ENCODE measurements around the gene SHPK.
"Not testable (repeated sequence)": the region's sequence is repeated elsewhere in the genome, so short reads cannot be mapped to it uniquely, and the experiment has no call there.

SHPK gene

GRCh38 chr17:3590231-3590630, 45.8 kb downstream of the SHPK start:
- H3K27me3 Mint-ChIP-seq: no peaks in the 10 kb centered on the region
- H3K27ac Mint-ChIP-seq: no peak overlapping the region
- no peaks in the 10 kb centered on the region for H3K9me3 Mint-ChIP-seq
- H3K4me3 Mint-ChIP-seq: no peak overlapping the region
- H3K4me1 Mint-ChIP-seq: no peaks in the 10 kb centered on the region
- DNase-seq (no peak), ATAC-seq (no peak)

GRCh38 chr17:3589784-3590183, 46.3 kb downstream of the SHPK start:
- ATAC-seq: no peak

DNA sequence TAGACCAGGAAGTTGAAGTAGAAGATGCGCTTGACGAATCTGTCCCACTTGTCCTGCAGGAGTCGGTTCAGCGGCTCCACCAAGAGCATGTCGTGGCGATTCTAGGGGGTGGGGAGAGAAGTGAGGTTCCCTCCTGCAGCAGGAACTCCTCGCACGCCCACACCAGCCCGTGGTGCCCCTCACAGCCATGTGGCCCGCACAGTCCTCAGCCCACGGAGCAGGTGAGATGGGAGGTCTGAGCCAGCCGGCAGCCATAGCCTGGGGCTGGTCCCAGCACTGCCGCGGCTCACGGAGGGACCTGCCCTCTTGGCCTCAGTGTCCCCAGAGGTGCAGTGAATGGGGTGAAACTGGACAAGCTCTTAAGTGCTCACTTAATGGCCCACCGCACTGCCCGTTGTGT, 50.2 kb downstream of the SHPK start:
- Mint-ChIP-seq H3K4me3 (no peak overlapping the region), H3K27me3 (no peaks in the 10 kb centered on the region), H3K27ac (no peak overlapping the region), H3K4me1 (no peaks in the 10 kb centered on the region), H3K9me3 (no peaks in the 10 kb centered on the region)
- DNase-seq: no peak
- no peak for ATAC-seq

More at GRCh38 chr17:3589784-3590183, 46.3 kb downstream of the SHPK start:
- peak overlapping the region in 1 of 2 donors; percentile 83 for H3K27ac Mint-ChIP-seq
- H3K4me1 Mint-ChIP-seq: no peaks in the 10 kb centered on the region
- DNase-seq: no peak
- no peaks in the 10 kb centered on the region for H3K9me3 Mint-ChIP-seq
- no peak overlapping the region for H3K4me3 Mint-ChIP-seq
- H3K27me3 Mint-ChIP-seq: no peaks in the 10 kb centered on the region

DNA sequence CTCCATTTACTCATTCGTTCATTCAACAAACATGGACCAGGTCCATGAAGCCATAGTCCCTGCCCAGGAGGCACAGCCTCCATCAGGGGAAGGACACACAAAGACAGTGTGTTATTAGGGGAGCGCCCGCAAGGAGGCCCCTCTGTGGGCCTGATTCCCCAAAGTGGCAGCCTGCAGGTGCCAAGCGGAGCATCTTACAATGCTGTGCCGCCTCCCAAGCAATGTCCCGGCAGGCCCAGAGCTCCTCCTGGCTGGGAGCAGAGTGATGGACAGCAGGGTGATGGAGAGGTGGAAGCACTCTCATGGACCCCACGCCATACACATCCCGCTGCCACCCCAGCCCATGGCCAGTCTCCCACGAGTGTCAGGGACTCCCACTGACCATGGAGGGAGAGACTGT, 52.6 kb downstream of the SHPK start:
- ATAC-seq (no peak), DNase-seq (no peak)
- H3K4me3 Mint-ChIP-seq: no peak overlapping the region
- no peak overlapping the region for H3K27ac Mint-ChIP-seq
- H3K4me1 Mint-ChIP-seq: no peaks in the 10 kb centered on the region
- H3K9me3 Mint-ChIP-seq: no peaks in the 10 kb centered on the region
- H3K27me3 Mint-ChIP-seq: no peaks in the 10 kb centered on the region

DNA sequence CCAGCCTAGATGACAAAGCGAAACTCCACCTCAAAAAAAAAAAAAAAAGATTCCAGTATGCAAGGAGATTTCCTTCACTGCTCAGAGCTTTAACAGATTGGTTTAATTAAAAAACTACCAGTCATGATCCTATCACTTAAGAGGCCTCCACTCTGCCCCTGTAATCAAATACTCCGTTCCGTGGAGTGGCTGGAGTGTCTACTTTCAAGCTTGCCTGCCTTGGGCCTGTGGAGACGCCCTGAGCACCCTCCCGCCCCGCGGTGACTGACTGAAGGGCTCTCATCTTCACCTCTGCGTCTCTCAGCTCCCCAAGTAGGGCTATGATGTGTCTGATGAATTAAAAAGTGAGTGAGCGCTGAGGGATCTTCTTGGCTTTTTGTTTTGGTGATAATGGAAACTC, 53.1 kb downstream of the SHPK start:
- Mint-ChIP-seq H3K4me3 (no peak overlapping the region), H3K27me3 (no peaks in the 10 kb centered on the region), H3K27ac (peak overlapping the region in 1 of 2 donors; percentile 34), H3K4me1 (no peaks in the 10 kb centered on the region), H3K9me3 (no peaks in the 10 kb centered on the region)
- DNase-seq (no peak), ATAC-seq (no peak)

DNA sequence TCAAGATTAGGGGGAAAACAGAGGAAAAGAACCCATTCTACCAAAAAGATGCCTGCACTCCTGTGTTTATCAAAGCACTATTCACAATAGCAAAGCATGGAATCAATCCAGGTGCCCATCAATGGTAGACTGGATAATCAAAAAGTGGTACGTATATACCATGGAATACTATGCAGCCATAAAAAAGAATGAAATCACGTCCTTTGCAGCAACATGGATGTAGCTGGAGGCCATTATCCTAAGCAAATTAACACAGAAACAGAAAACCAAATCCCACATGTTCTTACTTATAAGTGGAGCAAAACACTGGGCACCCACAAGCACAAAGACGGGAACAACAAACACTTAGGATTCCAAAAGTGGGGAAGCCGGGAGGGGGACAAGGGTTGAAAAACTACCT, 57.4 kb downstream of the SHPK start:
- ATAC-seq, DNase-seq, H3K9me3 Mint-ChIP-seq, H3K4me1 Mint-ChIP-seq, H3K27ac Mint-ChIP-seq, H3K4me3 Mint-ChIP-seq, H3K27me3 Mint-ChIP-seq: not testable (repeated sequence)

GRCh38 chr17:3576970-3577369, 59.1 kb downstream of the SHPK start:
- Mint-ChIP-seq H3K9me3 (no peaks in the 10 kb centered on the region), H3K27me3 (no peaks in the 10 kb centered on the region), H3K4me3 (no peak overlapping the region), H3K27ac (no peak overlapping the region), H3K4me1 (no peaks in the 10 kb centered on the region)
- DNase-seq (no peak), ATAC-seq (no peak)

GRCh38 chr17:3575511-3575910, 60.5 kb downstream of the SHPK start:
- H3K27ac Mint-ChIP-seq: no peak overlapping the region
- DNase-seq (no peak), ATAC-seq (no peak)
- no peaks in the 10 kb centered on the region for H3K27me3 Mint-ChIP-seq
- no peaks in the 10 kb centered on the region for H3K4me1 Mint-ChIP-seq
- H3K9me3 Mint-ChIP-seq: no peaks in the 10 kb centered on the region
- H3K4me3 Mint-ChIP-seq: no peak overlapping the region

DNA sequence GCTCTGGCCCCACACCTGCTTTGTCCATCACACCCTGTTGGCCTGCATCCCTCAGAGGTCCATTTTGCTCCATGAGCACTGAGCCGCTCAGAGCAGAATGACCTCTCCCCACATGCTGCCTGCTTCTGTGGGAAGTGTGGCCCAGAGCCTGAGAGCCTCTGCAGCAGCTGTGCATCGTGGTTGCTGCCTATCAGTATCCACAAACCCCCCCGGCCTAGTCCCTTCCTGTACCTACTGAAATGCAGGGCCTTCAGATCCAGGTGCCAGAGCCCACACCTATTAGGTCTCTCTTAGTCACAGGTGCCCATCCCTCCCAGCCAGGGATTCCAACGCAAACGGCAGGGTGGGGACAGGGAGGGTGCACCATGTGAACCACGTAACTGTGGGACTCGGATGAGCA, 61.8 kb downstream of the SHPK start:
- no peak for ATAC-seq
- no peaks in the 10 kb centered on the region for H3K4me1 Mint-ChIP-seq

GRCh38 chr17:3573246-3574100, 62.6 kb downstream of the SHPK start:
- H3K9me3 Mint-ChIP-seq: no peaks in the 10 kb centered on the region
- H3K27ac Mint-ChIP-seq: no peak overlapping the region
- H3K4me3 Mint-ChIP-seq: no peak overlapping the region
- no peak for DNase-seq
- H3K27me3 Mint-ChIP-seq: no peaks in the 10 kb centered on the region
- no peak for ATAC-seq
- no peaks in the 10 kb centered on the region for H3K4me1 Mint-ChIP-seq

More for the DNA sequence above, 61.8 kb downstream of the SHPK start:
- no peaks in the 10 kb centered on the region for H3K27me3 Mint-ChIP-seq
- DNase-seq: no peak
- no peak overlapping the region for H3K27ac Mint-ChIP-seq
- no peak overlapping the region for H3K4me3 Mint-ChIP-seq
- H3K9me3 Mint-ChIP-seq: no peaks in the 10 kb centered on the region

DNA sequence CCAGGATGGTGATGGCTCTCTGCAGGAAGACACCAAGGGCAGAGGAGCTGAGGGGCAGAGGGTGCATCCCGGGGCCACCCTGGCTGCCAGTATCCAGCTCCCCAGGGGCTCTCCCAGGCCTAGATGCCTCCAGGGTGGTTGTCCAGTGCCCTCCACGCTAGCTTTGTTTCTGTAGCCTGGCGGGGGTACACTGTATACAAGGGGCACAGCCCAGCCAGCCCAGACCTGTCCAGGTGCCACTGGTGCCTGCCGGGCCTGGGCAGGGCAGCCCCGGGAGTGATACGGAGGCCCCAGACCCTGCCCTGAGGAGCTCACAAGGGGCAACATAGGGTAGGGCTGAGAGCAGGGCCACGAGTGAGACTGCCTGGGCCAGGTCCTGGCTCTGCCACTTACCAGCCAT, 63.8 kb downstream of the SHPK start:
- no peak overlapping the region for H3K27ac Mint-ChIP-seq
- DNase-seq (no peak), ATAC-seq (no peak)
- no peaks in the 10 kb centered on the region for H3K4me1 Mint-ChIP-seq
- H3K27me3 Mint-ChIP-seq: no peaks in the 10 kb centered on the region
- H3K4me3 Mint-ChIP-seq: no peak overlapping the region
- H3K9me3 Mint-ChIP-seq: no peaks in the 10 kb centered on the region

DNA sequence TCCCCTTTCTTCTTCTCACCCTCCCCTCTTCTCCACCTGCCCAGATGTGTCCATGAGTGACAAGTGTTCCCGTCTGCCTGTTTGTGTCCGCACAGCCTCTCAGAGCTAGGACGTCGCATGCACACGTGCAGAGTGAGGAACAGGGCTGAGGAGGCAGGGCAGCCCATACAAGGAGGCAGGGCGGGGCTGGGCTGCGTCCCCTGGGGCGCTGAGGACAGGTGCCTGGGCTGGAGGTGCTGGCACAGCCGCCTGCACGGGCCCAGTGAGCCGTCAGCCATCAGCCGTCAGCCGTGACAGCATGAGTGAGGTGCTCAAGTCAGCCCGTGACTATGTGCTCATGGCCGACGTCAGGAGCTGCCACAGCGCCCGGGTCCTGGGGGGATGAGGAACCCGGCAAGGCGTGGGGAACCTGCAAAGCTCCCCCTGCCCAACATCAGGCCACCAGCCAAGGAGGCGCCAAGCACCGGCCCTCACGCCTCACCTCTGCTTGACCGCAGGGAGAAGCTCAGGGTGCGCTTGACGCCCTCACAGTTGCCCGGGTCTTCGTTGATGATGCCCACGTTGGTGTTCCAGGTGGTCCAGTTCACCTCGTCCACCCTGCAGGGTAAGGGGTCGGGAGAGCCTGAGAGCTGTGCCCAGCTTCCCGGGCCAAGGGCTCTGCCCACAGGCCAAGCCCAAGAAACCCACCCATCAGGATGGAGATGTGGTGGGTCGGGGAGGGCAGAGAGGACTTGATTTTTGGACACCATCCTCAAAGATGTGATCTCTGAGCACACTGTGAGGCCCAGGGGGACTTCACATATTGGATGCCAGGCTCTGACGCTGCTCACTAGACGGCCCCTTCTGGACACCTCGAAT, 64.8 kb downstream of the SHPK start:
- no peaks in the 10 kb centered on the region for H3K27me3 Mint-ChIP-seq
- DNase-seq (no peak), ATAC-seq (no peak)
- H3K4me3 Mint-ChIP-seq: no peak overlapping the region
- H3K4me1 Mint-ChIP-seq: no peaks in the 10 kb centered on the region
- H3K27ac Mint-ChIP-seq: peak overlapping the region in 1 of 2 donors; percentile 12
- no peaks in the 10 kb centered on the region for H3K9me3 Mint-ChIP-seq

- DNase-seq (no peak), ATAC-seq (no peak)
- Mint-ChIP-seq H3K27me3 (no peaks in the 10 kb centered on the region), H3K4me3 (no peak overlapping the region), H3K4me1 (no peaks in the 10 kb centered on the region), H3K9me3 (no peaks in the 10 kb centered on the region), H3K27ac (no peak overlapping the region)
Observed at GRCh38 chr17:3569534-3570137, 66.4 kb downstream of the SHPK start.

DNA sequence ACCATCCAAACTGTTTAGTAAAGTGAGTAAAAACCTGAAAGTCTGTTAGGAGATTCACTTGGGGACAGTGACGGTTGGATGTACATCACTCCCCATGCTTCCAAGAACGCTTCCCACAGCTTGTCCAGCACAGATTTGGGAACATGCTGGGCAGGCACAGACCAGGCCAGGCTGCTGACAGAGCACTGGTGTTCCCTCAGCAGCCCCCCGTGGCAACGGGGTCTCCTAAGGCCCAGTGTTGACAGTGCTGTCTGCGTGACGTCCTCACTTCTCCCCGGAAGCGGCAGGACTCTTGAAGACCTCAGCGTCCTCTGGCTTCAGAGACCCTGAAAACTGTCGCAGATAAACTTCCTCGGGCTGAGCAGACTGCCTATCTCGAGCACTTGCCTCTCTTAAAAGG, 69.5 kb downstream of the SHPK start:
- H3K4me1 Mint-ChIP-seq: peaks cover 11% of the 10 kb centered on the region
- H3K9me3 Mint-ChIP-seq: no peaks in the 10 kb centered on the region
- no peak overlapping the region for H3K27ac Mint-ChIP-seq
- H3K27me3 Mint-ChIP-seq: no peaks in the 10 kb centered on the region
- ATAC-seq (no peak), DNase-seq (no peak)
- no peak overlapping the region for H3K4me3 Mint-ChIP-seq

- ATAC-seq: no peak
- Mint-ChIP-seq H3K27me3 (no peaks in the 10 kb centered on the region), H3K4me1 (peaks cover 11% of the 10 kb centered on the region), H3K4me3 (no peak overlapping the region), H3K27ac (no peak overlapping the region), H3K9me3 (no peaks in the 10 kb centered on the region)
- DNase-seq: no peak
Observed at GRCh38 chr17:3565143-3565542, 70.9 kb downstream of the SHPK start.

DNA sequence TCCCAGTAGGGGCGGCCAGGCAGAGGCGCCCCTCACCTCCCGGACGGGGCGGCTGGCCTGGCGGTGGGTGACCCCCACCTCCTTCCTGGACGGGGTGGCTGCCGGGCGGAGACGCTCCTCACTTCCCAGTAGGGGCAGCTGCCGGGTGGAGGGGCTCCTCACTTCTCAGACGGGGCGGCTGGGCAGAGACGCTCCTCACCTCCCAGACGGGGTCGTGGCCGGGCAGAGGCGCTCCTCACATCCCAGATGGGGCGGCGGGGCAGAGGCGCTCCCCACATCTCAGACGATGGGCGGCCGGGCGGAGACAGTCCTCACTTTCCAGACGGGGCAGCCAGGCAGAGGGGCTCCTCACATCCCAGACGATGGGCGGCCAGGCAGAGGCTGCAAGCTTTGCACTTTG, 71.8 kb downstream of the SHPK start:
- not testable (repeated sequence) for H3K9me3 Mint-ChIP-seq, H3K27ac Mint-ChIP-seq, H3K4me3 Mint-ChIP-seq, ATAC-seq, DNase-seq, H3K27me3 Mint-ChIP-seq
- peaks cover 14% of the 10 kb centered on the region for H3K4me1 Mint-ChIP-seq
